Heart left ventricle (tissue), 16 donors: ENCODE results near the gene LRRC73. TPM values are rescaled to one million over a fixed set of nuclear protein-coding genes. Genes with fewer than 3 reads are reported as not detected.
A peak's percentile ranks its signal among the peaks of the same experiment; 100 is the strongest.
"Not testable (repeated sequence)": the region's sequence is repeated elsewhere in the genome, so short reads cannot be mapped to it uniquely, and the experiment has no call there.

ENCODE experiments used
- ATAC-seq, 4 donors: fragments of 200-7000 bp; cut with Tn5 transposase; one replicate each; pipeline ENCODE4 v1.9.1; 2020 to 2022; ENCODE audit warnings: moderate library complexity in 4 of 4, mild to moderate bottlenecking in 3 of 4, moderate number of reproducible peaks in 1 of 4
- DNase-seq, 5 donors: peaks; one replicate each; pipeline ENCODE4 v3.0.0-alpha.2; 2020
- H3K27ac ChIP-seq, 12 donors: fragments of 200-600 bp; sonication (generic) in 4 of 12; one replicate each; pipeline versions ENCODE4 v1.5.0 to v1.8.0; 2016 to 2022; ENCODE audit warnings: mild to moderate bottlenecking in 2 of 12
- H3K27me3 ChIP-seq, 9 donors: fragments of 200-600 bp; sonication (generic) in 2 of 9; one replicate each; pipeline versions ENCODE4 v1.5.1 to v1.8.0; 2016 to 2022; ENCODE audit warnings: mild to moderate bottlenecking in 3 of 9
- H3K36me3 ChIP-seq, 9 donors: fragments of 200-600 bp; sonication (generic) in 2 of 9; one replicate each; pipeline versions ENCODE4 v1.5.0 to v1.8.0; 2018 to 2022; ENCODE audit warnings: mild to moderate bottlenecking in 2 of 9
- H3K4me1 ChIP-seq, 12 donors: fragments of 200-600 bp; sonication (generic) in 4 of 12; one replicate each; pipeline versions ENCODE4 v1.5.0 to v1.8.0; 2016 to 2022; ENCODE audit warnings: mild to moderate bottlenecking in 3 of 12
- H3K4me3 ChIP-seq, 12 donors: fragments of 200-600 bp; sonication (generic) in 4 of 12; one replicate each; pipeline versions ENCODE4 v1.5.0 to v1.8.0; 2017 to 2022; ENCODE audit warnings: mild to moderate bottlenecking in 9 of 12, moderate library complexity in 4 of 12
- H3K9me3 ChIP-seq, 12 donors: fragments of 200-600 bp; sonication (generic) in 4 of 12; one replicate each; pipeline versions ENCODE4 v1.5.0 to v1.8.0; 2016 to 2022; ENCODE audit warnings: mild to moderate bottlenecking in 1 of 12
- POLR2A ChIP-seq, 2 donors: fragments of 450-650 bp; IDR thresholded peaks; one replicate each; pipeline ENCODE4 v1.6.1; 2017; ENCODE audit warnings: antibody characterized with exemption in 2 of 2, mild to moderate bottlenecking in 2 of 2, moderate library complexity in 2 of 2
- WGBS, 4 donors: extraction: QIAGEN DNeasy Blood & Tissue Kit in 2 of 4; methylation state at CpG; one replicate each; pipeline versions ENCODE4 v1.1.5 to v1.1.7; 2013 to 2018; 5-methylcytosine and 5-hydroxymethylcytosine counted together
- intact Hi-C, 10 donors: fragments of 100-400 bp; cut with DNase I; formaldehyde crosslinking; loops; one replicate each; pipeline versions ENCODE4 v1.11.1 to v1.14.2; 2022
- polyA plus RNA-seq, 2 donors: library from polyadenylated mRNA; stranded (reverse); fragments of 200-250 nt; gene quantifications; one replicate each; pipeline ENCODE4 v1.2.3, GENCODE V29; 2013
- total RNA-seq, 9 donors: library from RNA; depleted of rRNA in 2 of 9; stranded (reverse); fragments of >200 nt in 2 of 9; fragmentation: NEBNext Ultra II Directional in 3 of 9; extraction: Animal tissue kit (Norgen Biotek cat#: 25700) in 3 of 9; gene quantifications; one replicate each; pipeline versions ENCODE4 v1.1.0 to v1.2.4, GENCODE V29; 2016 to 2023
- TF ChIP-seq, protein P1 (sequence below), 12 donors: fragments of 200-600 bp; sonication (generic) in 4 of 12; IDR thresholded peaks; one replicate each; pipeline versions ENCODE4 v1.5.0 to v1.8.0; 2018 to 2022; ENCODE audit warnings: antibody characterized with exemption in 12 of 12, mild to moderate bottlenecking in 5 of 12
- donor health status: ischemic (EF 13 %, LVEDD 7.1; RV severe dilation, severe dysfunction).
- donor health status: healthy with polysubstance abuse.
- donor health status: DM: no; HTN: yes; CAD: no.
- donor health status: DM: no; HTN: no; CAD: no.
- donor health status: ischemic (EF 25% LVEDD 6.9; RV normal size, moderate dysfunction).
- donor health status: ischemic (EF 25% LVEDD 5.7; RV mildly dilated, moderate dysfunction).
- donor health status: healthy.
- donor health status: DM: yes; HTN: yes; CAD: no.
- donor health status: ischemic (EF 35%, LVEDD 5.7; RV mildly dilated, moderate dysfunction).
- donor health status: nonischemic (EF 11% LVEDD 7.7; RV severe dilation, severe dysfunction).
- donor health status: DM: yes; HTN: yes; CAD: no.
- donor health status: PGD.
- donor health status: ischemic (EF 29% LVEDD 5.4; RV normal size, mild dysfunction).
- donor health status: nonischemic (EF 23%, LVEDD 6.1; RV moderate dilation, normal function).

Gene LRRC73
- total and polyA plus RNA-seq, 11 donors: 0.50 to 5.1 (median 1.9) TPM

DNA sequence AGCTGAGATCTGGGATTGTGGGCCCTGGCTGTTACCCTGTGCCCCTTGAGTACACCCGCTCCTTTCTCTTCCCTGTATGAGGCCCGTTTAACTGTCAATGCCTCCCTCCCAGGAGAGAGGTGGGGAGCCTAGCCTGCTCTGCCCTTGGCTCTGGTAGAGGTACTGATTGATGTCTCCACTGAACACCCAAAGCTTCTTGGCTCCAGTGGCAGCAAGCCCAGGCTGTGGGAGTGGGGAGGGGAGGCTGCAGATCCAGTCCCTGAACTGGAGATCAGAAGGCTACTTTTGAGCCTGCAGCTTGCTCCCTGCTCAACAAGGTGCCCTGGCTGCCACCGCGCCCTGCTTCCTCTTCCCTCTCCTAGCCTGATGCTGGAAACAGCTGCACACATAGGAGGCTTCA lies 7.5 kb downstream of the LRRC73 start:
- Histone ChIP-seq H3K27ac (peak overlapping the region in 3 of 12 donors; percentile 8 to 35 (median 30)), H3K4me3 (no peak overlapping the region), H3K36me3 (peaks cover 3 to 80% (median 69%) of the 10 kb centered on the region in 9 donors), H3K9me3 (no peaks in the 10 kb centered on the region), H3K4me1 (peaks cover 3 to 59% (median 38%) of the 10 kb centered on the region in 12 donors), H3K27me3 (no peaks in the 10 kb centered on the region)
- WGBS, 4 donors: 59 to 73% (median 65%) methylated on average over 3 to 4 of the region's 4 CpGs
- ATAC-seq (peak; percentile 28 to 58 (median 40)), DNase-seq (peak in 1 of 5 donors; percentile 57)
- TF ChIP-seq, protein P1, sequence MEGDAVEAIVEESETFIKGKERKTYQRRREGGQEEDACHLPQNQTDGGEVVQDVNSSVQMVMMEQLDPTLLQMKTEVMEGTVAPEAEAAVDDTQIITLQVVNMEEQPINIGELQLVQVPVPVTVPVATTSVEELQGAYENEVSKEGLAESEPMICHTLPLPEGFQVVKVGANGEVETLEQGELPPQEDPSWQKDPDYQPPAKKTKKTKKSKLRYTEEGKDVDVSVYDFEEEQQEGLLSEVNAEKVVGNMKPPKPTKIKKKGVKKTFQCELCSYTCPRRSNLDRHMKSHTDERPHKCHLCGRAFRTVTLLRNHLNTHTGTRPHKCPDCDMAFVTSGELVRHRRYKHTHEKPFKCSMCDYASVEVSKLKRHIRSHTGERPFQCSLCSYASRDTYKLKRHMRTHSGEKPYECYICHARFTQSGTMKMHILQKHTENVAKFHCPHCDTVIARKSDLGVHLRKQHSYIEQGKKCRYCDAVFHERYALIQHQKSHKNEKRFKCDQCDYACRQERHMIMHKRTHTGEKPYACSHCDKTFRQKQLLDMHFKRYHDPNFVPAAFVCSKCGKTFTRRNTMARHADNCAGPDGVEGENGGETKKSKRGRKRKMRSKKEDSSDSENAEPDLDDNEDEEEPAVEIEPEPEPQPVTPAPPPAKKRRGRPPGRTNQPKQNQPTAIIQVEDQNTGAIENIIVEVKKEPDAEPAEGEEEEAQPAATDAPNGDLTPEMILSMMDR (IDR thresholded peaks at IDR 0.05): no peak
- no peak for TF ChIP-seq POLR2A (IDR thresholded peaks at IDR 0.05)
- intact Hi-C loops: loop anchor here in 6 of 10 donors (2.0 to 10.0 kb wide), 5 partner anchors 114 to 248 kb away; partner anchors contain the start of gene ZNF318 (in 1 of the 6)

DNA sequence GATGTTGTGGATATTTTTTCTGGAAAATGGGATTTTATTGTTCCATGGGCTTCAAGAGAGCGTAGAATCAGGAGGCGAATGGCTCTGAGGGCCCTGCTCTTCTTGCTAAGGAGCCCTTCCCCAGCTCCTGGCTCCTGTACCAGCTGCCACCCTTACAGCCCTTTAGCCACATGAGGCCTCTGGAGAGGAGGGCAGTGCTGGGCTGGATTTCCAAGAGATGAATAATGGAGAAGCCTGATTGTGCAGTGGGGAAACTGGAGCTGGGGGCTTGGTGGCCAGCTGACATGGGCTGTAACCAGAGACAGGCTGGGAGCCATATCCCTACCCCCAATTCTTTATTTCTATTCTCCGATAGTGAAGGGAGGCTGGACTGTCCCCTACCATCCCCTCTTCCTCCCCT lies 9.2 kb downstream of the LRRC73 start:
- peaks cover 3 to 61% (median 36%) of the 10 kb centered on the region in 12 donors for H3K4me1 ChIP-seq
- no peaks in the 10 kb centered on the region for H3K27me3 ChIP-seq
- intact Hi-C loops: loop anchor here in 5 of 10 donors (5.0 to 10.0 kb wide), 4 partner anchors 114 to 246 kb away; partner anchors contain the start of gene ZNF318 (in 1 of the 5)
- no peak for TF ChIP-seq POLR2A (IDR thresholded peaks at IDR 0.05)
- TF ChIP-seq, protein P1 (IDR thresholded peaks at IDR 0.05): no peak
- H3K27ac ChIP-seq: peak overlapping the region in 8 of 12 donors; percentile 7 to 77 (median 57)
- 91 to 100% (median 96%) methylated on average over 3 of the region's 3 CpGs for WGBS, 4 donors
- DNase-seq (no peak), ATAC-seq (no peak)
- peaks cover 3 to 79% (median 69%) of the 10 kb centered on the region in 9 donors for H3K36me3 ChIP-seq
- H3K4me3 ChIP-seq: no peak overlapping the region
- H3K9me3 ChIP-seq: no peaks in the 10 kb centered on the region

DNA sequence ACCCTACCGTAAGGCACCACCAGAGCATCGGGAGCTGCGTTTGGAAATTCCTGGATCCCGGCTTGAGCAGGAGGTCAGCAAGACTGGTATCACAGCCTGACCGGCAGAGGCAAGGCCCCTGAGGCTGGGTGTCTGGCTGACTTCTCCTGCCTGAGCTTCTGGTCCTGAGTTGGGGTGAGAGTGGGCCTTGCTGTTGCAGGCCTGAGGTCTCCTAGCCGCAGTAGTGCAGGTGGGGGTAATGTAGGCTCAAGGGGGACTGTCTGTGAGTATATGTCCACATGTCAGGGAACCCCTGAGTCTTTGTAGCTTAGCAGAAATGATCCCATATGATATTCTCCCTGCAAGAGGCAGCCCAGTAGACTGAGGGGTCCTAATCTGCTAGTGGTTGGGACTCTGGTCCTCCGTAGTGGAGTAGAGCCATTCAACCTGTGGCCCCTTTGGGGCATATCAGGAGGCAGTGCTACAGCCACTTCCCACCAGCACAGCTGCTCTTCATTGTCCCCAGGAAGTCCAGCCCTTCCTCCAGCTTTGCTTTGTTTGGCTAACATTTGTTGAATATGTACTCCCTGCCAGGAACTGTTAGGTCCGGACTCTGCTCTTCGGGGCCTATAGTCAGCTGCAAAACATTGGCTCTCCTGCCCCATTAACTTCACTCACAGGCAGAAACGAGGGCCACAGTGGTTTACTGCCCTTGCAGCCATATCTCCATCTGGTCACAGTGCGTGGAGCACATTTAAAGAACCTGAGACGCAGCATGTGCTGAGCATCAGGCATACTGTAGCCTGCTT lies 10.9 kb downstream of the LRRC73 start:
- ATAC-seq: peak; percentile 21 to 67 (median 38)
- peaks cover 3 to 70% (median 39%) of the 10 kb centered on the region in 12 donors for H3K4me1 ChIP-seq

DNA sequence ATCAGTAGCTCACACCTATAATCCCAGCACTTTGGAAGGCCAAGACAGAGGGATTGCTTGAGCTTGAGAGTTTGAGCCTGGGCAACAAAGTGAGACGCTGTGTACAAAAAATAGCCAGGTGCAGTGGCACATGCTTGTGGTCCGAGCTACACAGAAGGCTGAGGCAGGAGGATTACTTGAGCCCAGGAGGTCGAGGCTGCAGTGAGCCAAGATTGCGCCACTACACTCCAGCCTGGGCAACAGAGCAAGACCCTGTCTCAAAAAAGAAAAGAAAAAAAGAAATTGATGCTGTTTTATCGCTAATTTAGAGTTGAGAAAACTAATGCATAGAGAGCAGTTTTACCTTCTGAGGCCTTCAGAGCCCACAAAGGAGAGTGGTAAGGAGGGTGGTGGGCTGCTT lies 11.9 kb downstream of the LRRC73 start:
- 90 to 98% (median 97%) methylated on average over 5 of the region's 5 CpGs for WGBS, 4 donors
- H3K27ac ChIP-seq: peak overlapping the region in 6 of 12 donors; percentile 36 to 77 (median 66)
- intact Hi-C loops: loop anchor here in 2 of 10 donors (5.0 to 10.0 kb wide), 2 partner anchors 111 to 113 kb away; no protein-coding TSS in a partner anchor
- H3K9me3 ChIP-seq, DNase-seq, H3K4me3 ChIP-seq, H3K27me3 ChIP-seq, ATAC-seq: not testable (repeated sequence)
- H3K4me1 ChIP-seq: peaks cover 3 to 70% (median 43%) of the 10 kb centered on the region in 12 donors
- peaks cover 0 to 54% (median 45%) of the 10 kb centered on the region in 9 donors for H3K36me3 ChIP-seq

More for the DNA sequence above, 10.9 kb downstream of the LRRC73 start:
- no peaks in the 10 kb centered on the region for H3K27me3 ChIP-seq
- H3K4me3 ChIP-seq: no peak overlapping the region
- H3K36me3 ChIP-seq: peaks cover 0 to 64% (median 54%) of the 10 kb centered on the region in 9 donors
- DNase-seq: peak in 2 of 5 donors; percentile 43 to 60
- intact Hi-C loops: loop anchor here in 2 of 10 donors (5.0 to 10.0 kb wide), 2 partner anchors 112 to 114 kb away; no protein-coding TSS in a partner anchor
- 62 to 72% (median 68%) methylated on average over 12 of the region's 12 CpGs for WGBS, 4 donors
- peak overlapping the region in 11 of 12 donors; percentile 3 to 77 (median 63) for H3K27ac ChIP-seq
- H3K9me3 ChIP-seq: no peaks in the 10 kb centered on the region
- TF ChIP-seq, protein P1 (IDR thresholded peaks at IDR 0.05): no peak
- no peak for TF ChIP-seq POLR2A (IDR thresholded peaks at IDR 0.05)
